ENCODE results near the gene GNAQ.

GNAQ gene

GRCh38 chr9:77938163-77938562 is 93.4 kb downstream of the GNAQ start:
- no peak overlapping the region for H3K4me3 ChIP-seq (ENCODE audit: low read length)
- no peak for DNase-seq (ENCODE audit: low read depth)
- TF ChIP-seq CTCF (conservative IDR thresholded peaks at IDR 0.05; ENCODE audit: low read depth, low read length), result no peak

- TF ChIP-seq CTCF (conservative IDR thresholded peaks at IDR 0.05; ENCODE audit: low read depth, low read length), result no peak
- no peak overlapping the region for H3K4me3 ChIP-seq (ENCODE audit: low read length)
- DNase-seq (ENCODE audit: low read depth), result no peak
Observed at GRCh38 chr9:77935974-77936373, 95.6 kb downstream of the GNAQ start.

GRCh38 chr9:77935211-77935610 is 96.4 kb downstream of the GNAQ start:
- DNase-seq (ENCODE audit: low read depth), result no peak
- TF ChIP-seq CTCF (conservative IDR thresholded peaks at IDR 0.05; ENCODE audit: low read depth, low read length), result no peak
- no peak overlapping the region for H3K4me3 ChIP-seq (ENCODE audit: low read length)

- no peak for TF ChIP-seq CTCF (conservative IDR thresholded peaks at IDR 0.05; ENCODE audit: low read depth, low read length)
- no peak for DNase-seq (ENCODE audit: low read depth)
Observed at GRCh38 chr9:77933976-77934375, 97.6 kb downstream of the GNAQ start.

GRCh38 chr9:77933019-77933418 is 98.6 kb downstream of the GNAQ start:
- TF ChIP-seq CTCF (conservative IDR thresholded peaks at IDR 0.05; ENCODE audit: low read depth, low read length), result no peak
- no peak overlapping the region for H3K4me3 ChIP-seq (ENCODE audit: low read length)
- no peak for DNase-seq (ENCODE audit: low read depth)

More at GRCh38 chr9:77933976-77934375, 97.6 kb downstream of the GNAQ start:
- H3K4me3 ChIP-seq (ENCODE audit: low read length), result no peak overlapping the region

GRCh38 chr9:77929942-77930341 is 101.7 kb downstream of the GNAQ start:
- DNase-seq (ENCODE audit: low read depth), result no peak
- no peak for TF ChIP-seq CTCF (conservative IDR thresholded peaks at IDR 0.05; ENCODE audit: low read depth, low read length)

GRCh38 chr9:77927265-77927664 is 104.3 kb downstream of the GNAQ start:
- DNase-seq (ENCODE audit: low read depth), result no peak
- no peak overlapping the region for H3K4me3 ChIP-seq (ENCODE audit: low read length)
- TF ChIP-seq CTCF (conservative IDR thresholded peaks at IDR 0.05; ENCODE audit: low read depth, low read length), result no peak

More at GRCh38 chr9:77929942-77930341, 101.7 kb downstream of the GNAQ start:
- no peak overlapping the region for H3K4me3 ChIP-seq (ENCODE audit: low read length)
